ENCODE results near the gene PIP5K1B. TPM values are rescaled to one million over a fixed set of nuclear protein-coding genes. Genes with fewer than 3 reads are reported as not detected.

PIP5K1B gene
- total and polyA plus RNA-seq, 2 donors (not counting 1 experiment from before 2014, with no cell fraction given), result 11.8 to 24.1 TPM

- no peaks in the 10 kb centered on the region for H3K79me2 ChIP-seq (ENCODE audit: control insufficient read depth, insufficient read depth, low read length)
- no peak overlapping the region for H3K4me3 Mint-ChIP-seq
- no peak overlapping the region for H3K4me3 ChIP-seq (ENCODE audit: control extremely low read depth in 1 of 5, extremely low read depth in 1 of 5, insufficient read depth in 1 of 5, low read depth in 2 of 5, low read length in 4 of 5)
- TF ChIP-seq EZH2 (IDR thresholded peaks at IDR 0.05; ENCODE audit: borderline replicate concordance, insufficient read depth, low read depth, low read length, poor library complexity, severe bottlenecking) (no peak), CTCF (IDR thresholded peaks at IDR 0.05) (no peak)
- H3K36me3 ChIP-seq (replicated peaks in 1 of 2; ENCODE audit: control extremely low read depth in 1 of 2, control insufficient read depth in 1 of 2, extremely low read depth in 1 of 2, insufficient read depth in 2 of 2, low read length in 1 of 2), result peaks cover 6 to 10% of the 10 kb centered on the region in 2 experiments
- CTCF ChIA-PET, result no interaction called here
- H3K9me3 ChIP-seq (ENCODE audit: control extremely low read depth in 1 of 3, control insufficient read depth in 2 of 3, insufficient read depth in 1 of 3, low read length in 2 of 3), result no peaks in the 10 kb centered on the region
- H3K9me3 Mint-ChIP-seq (ENCODE audit: insufficient read depth), result no peaks in the 10 kb centered on the region
- H3K4me1 Mint-ChIP-seq, result peaks cover 10% of the 10 kb centered on the region
- no peaks in the 10 kb centered on the region for H4K20me1 ChIP-seq (ENCODE audit: control insufficient read depth, insufficient read depth, low read length, poor library complexity, severe bottlenecking)
- H3K27me3 Mint-ChIP-seq, result no peaks in the 10 kb centered on the region
- intact Hi-C loops (cut with micrococcal nuclease), result loop anchor here (10.0 kb wide), 1 partner anchor 487 kb away; no protein-coding TSS in a partner anchor
- no peak for DNase-seq
- POLR2A ChIA-PET, result no interaction called here
- H3K27me3 ChIP-seq (replicated peaks in 1 of 4; ENCODE audit: control extremely low read depth in 1 of 4, control insufficient read depth in 3 of 4, insufficient read depth in 4 of 4, low read length in 3 of 4), result no peaks in the 10 kb centered on the region
- H3K9ac ChIP-seq (ENCODE audit: low read length), result no peak overlapping the region
- H3K4me2 ChIP-seq (replicated peaks; ENCODE audit: low read depth, low read length, poor library complexity, severe bottlenecking), result no peak overlapping the region
- H2AFZ ChIP-seq (ENCODE audit: insufficient read depth, low read depth, low read length, poor library complexity, severe bottlenecking), result no peak overlapping the region
- no peak overlapping the region for H3K27ac Mint-ChIP-seq
- 94% methylated on average over 8 of the region's 9 CpGs for WGBS (ENCODE audit: insufficient coverage)
- H3K27ac ChIP-seq (ENCODE audit: low read length in 2 of 2), result no peak overlapping the region
- ATAC-seq (ENCODE audit: low read depth), result no peak
- H3K4me1 ChIP-seq (ENCODE audit: control insufficient read depth in 2 of 2, insufficient read depth in 2 of 2, low read length in 2 of 2), result peaks cover 0 to 6% of the 10 kb centered on the region in 2 donors
Observed at GRCh38 chr9:68991457-68991856, 286.4 kb downstream of the PIP5K1B start.

- no peak overlapping the region for H2AFZ ChIP-seq (ENCODE audit: insufficient read depth, low read depth, low read length, poor library complexity, severe bottlenecking)
- H3K4me1 ChIP-seq (ENCODE audit: control insufficient read depth in 2 of 2, insufficient read depth in 2 of 2, low read length in 2 of 2), result peaks cover 0 to 7% of the 10 kb centered on the region in 2 donors
- ChIA-PET CTCF (interaction anchor here (1.1 to 4.7 kb wide), 2 partner anchors 12 to 310 kb away, joined by 5 to 26 read pairs; no protein-coding TSS in a partner anchor), POLR2A (interaction anchor here (0.7 kb wide), 1 partner anchor 15 kb away, joined by 5 read pairs; no protein-coding TSS in a partner anchor)
- H3K79me2 ChIP-seq (ENCODE audit: control insufficient read depth, insufficient read depth, low read length), result no peaks in the 10 kb centered on the region
- Mint-ChIP-seq H3K27ac (peak overlapping the region; percentile 32), H3K9me3 (ENCODE audit: insufficient read depth) (no peaks in the 10 kb centered on the region), H3K4me1 (peaks cover 21% of the 10 kb centered on the region), H3K4me3 (no peak overlapping the region), H3K27me3 (no peaks in the 10 kb centered on the region)
- no peaks in the 10 kb centered on the region for H3K27me3 ChIP-seq (replicated peaks in 1 of 4; ENCODE audit: control extremely low read depth in 1 of 4, control insufficient read depth in 3 of 4, insufficient read depth in 4 of 4, low read length in 3 of 4)
- H3K9ac ChIP-seq (ENCODE audit: low read length), result no peak overlapping the region
- no peak for ATAC-seq (ENCODE audit: low read depth)
- H3K4me2 ChIP-seq (replicated peaks; ENCODE audit: low read depth, low read length, poor library complexity, severe bottlenecking), result no peak overlapping the region
- no peak for DNase-seq
- peaks cover 4% of the 10 kb centered on the region for H4K20me1 ChIP-seq (ENCODE audit: control insufficient read depth, insufficient read depth, low read length, poor library complexity, severe bottlenecking)
- intact Hi-C loops (cut with micrococcal nuclease), result loop anchor here (5.0 to 10.0 kb wide), 2 partner anchors 288 to 491 kb away; partner anchors contain the start of gene PIP5K1B
- WGBS (ENCODE audit: insufficient coverage), result no CpG with 5 or more reads among the region's 3 CpGs
- H3K27ac ChIP-seq (ENCODE audit: low read length in 2 of 2), result peak overlapping the region in 1 of 2 donors; percentile 55
- no peak overlapping the region for H3K4me3 ChIP-seq (ENCODE audit: control extremely low read depth in 1 of 5, extremely low read depth in 1 of 5, insufficient read depth in 1 of 5, low read depth in 2 of 5, low read length in 4 of 5)
- peaks cover 3 to 10% of the 10 kb centered on the region in 2 experiments for H3K36me3 ChIP-seq (replicated peaks in 1 of 2; ENCODE audit: control extremely low read depth in 1 of 2, control insufficient read depth in 1 of 2, extremely low read depth in 1 of 2, insufficient read depth in 2 of 2, low read length in 1 of 2)
- H3K9me3 ChIP-seq (ENCODE audit: control extremely low read depth in 1 of 3, control insufficient read depth in 2 of 3, insufficient read depth in 1 of 3, low read length in 2 of 3), result no peaks in the 10 kb centered on the region
- TF ChIP-seq CTCF (IDR thresholded peaks at IDR 0.05) (no peak), EZH2 (IDR thresholded peaks at IDR 0.05; ENCODE audit: borderline replicate concordance, insufficient read depth, low read depth, low read length, poor library complexity, severe bottlenecking) (no peak)
Observed at GRCh38 chr9:68995776-68996175, 290.7 kb downstream of the PIP5K1B start.

Data from B cell (primary cell).